OCI-M1 (cell line): ENCODE data around the gene CDYL2.

Source experiments
- DNase-seq: peaks from one replicate; lab custom pipeline; 2025; lab: John Stamatoyannopoulos, UW

CDYL2 gene

DNA sequence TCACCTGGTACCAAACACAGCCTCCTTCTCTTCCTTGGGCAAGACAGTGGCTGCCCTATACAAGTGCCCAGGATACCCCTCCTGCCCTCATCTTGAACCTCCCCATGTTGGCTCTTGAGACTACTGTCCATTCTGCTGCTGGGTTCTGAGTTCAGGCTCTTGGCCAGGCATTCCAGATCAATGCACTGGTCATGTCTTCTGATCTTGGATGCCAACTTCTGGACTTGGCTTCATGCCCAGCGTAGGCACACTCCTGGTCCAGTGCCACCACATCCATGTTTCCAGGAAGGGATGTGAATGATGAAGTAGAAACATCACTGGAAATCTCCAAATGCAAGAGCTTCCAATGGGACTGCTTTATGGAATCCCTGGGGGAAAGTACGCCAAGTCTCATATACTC, 212.1 kb downstream of the CDYL2 start:
- no peak for DNase-seq

DNA sequence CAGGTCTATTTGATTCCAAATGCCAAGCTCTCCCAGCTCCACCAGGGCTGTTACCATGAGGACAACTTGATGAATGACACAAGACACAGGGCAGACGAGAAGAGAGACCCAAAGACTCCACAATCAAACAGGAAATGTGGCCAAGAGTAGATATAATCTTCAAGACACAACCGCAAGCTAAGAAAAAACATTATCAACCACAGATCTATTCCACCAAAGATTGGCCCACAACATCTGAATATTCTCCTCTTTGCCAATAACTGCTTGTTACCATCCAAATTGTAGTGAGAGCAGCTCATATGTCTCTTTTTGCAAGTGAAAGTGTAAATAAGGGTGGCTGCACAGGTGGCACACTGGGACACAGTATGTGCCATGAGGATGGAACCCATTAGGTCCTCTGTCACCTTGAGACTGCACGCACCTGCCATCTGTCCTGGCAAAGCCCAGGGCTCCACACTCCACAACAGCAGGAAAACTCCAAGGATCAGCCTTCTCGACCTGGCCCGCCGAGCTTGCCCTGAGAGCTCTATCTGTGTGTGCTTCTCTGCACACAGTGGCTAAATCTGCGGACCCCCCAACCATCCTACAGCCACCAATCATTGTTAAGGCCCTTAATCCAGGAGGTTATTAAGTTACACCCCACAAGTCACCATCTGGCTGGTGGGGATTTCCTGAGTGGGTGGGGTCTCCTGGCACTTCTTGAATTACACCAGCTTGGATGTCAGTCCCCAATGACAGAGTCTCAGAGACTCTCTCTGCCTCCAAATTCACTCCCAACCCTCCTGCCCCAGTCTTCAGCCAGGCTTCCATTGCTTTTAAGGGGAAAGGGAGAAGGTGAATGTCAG, 213.1 kb downstream of the CDYL2 start:
- no peak for DNase-seq

DNA sequence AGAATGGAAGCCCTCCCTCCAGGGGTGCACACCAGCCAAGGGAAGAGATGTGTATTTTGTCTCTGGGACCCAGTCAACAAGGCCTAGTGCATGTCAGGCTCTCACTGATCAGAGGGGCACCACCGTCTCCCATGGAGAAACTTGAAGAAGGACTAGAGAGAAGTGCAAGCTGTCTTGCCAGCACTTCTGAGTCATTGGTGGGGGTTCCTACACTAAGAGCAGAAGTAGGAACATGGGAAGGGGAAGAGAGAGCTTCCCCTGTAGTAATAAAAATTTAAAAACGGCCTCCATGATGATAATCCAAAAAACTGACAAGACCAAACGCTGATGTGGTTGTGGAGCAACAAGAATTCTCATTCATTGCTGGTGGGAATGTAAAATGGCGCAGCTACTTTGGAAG, 217.3 kb downstream of the CDYL2 start:
- DNase-seq, result no peak

DNA sequence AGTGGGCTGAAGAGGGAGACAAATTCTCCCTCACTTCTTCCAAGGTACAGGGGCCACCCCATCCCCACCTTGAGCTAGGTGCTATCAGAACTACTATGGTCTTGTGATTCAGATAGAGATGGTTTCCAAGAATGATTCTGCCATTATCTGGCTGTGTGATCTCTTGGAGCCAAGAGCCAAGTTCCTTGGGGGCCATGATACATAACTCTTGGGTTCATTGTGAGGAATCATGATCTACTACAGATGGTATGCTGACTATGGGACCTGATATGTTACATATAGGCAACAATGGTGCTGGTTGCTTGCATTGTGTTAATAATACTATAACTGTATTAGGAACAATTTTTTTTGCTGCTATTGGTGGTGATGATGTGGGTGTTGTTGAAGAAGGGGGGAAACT, 217.9 kb downstream of the CDYL2 start:
- no peak for DNase-seq

DNA sequence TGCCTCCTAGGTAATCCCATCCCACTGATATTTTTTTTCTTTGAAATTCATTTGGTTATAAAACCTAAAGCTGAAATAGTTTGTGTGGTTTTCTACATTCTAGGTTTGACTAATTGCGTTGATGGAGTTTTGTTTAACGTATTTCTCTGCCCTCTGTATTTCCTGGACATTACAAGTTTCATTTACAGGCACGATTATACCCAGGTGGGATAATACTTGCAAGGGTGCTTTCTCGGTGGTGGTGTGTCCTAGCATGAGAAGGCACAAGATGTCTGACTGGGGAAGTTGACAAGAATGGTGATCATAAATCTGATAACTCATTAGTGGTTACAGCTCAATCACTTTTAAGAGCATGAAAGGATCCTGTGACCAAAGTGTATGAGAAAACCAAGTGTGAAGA, 218.6 kb downstream of the CDYL2 start:
- DNase-seq, result no peak

DNA sequence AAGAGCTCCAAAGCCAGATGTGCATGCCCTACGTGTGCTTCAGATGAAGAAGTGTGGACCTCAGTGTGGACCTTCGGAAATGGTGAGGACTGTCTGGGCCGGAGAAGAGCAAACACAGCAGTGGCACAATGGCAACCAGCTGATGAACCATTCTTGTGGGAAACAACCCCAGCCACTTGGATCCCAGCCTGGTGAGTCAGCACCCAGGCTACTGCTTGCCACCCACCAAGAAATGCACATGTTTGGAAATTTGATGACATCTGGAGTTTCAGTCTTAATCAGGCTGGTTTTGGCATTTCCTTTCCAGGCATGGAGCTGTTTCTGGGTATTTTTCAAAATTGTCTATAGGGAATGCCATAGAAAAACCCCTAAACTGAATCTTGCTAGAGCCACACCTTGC, 220.9 kb downstream of the CDYL2 start:
- DNase-seq, result no peak

DNA sequence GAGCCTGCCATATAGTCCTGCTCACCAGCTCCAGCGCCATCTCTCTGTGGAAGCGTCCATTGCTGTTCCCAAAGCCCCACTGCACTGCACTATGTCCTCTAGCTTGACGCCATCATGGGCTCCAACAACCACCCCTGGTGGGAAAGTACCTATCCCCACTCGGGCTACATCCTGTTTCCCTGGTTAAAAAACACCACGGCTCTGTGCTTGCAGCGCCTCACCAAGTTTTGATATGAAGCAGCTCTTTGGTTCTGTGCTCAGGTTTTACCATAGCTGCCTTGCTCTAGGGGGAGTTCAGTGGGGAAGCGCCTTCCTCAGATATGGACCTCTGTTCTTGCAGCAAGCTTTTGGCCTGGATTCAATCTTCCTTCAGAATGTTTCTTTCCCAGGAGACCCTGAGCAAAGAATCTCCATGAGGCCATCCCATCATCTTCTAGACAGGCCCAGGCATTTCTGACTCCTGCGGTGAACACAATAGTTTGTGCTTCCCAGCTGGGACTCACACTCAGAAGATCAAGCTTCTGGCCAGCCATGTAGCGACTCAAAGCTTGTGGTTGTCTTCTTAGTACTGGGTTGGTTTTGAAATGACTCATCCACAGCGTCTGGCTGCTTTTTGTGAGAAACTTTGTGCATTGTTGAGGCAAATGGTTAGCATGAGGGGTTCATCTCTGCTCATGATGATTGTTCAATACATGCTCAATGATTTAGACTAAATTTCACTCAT, 224.1 kb downstream of the CDYL2 start:
- no peak for DNase-seq

DNA sequence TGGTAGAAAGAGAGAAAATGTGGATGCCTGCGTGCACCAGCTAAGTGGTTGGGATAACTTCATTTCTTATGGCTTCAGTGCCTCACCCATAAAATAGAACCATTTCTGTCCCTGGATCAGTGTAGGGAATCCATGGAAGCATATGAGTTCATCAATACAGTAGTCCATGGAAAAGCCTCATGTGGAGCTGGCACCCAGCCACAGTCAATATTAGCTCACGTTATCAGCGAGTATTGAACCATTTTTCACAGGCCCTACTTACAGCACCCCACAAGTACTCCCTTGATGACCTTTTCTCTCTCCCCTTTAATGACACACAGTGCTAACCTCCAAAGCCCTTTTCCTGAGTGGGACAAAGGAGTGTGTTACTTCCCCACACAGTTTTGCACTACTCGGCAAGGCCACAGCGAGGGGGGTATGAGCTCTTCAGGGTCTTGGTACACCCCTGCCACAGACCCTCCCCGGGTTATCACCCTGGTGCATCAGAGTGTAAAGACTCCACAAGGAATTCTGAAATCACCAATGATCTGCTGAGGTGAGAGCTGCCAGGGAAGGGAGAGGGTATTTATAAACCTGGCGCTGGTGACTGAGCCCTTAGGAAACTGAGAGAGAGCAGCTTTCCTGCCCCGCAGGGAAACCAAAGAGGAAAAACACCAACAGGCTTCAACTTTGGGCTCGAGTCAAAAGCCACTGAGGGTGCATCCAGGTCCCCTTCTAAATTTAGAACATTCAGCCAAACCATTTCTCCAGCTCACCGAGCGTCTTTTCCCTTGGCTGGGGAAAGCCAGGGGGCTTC, 226.7 kb downstream of the CDYL2 start:
- DNase-seq, result no peak

DNA sequence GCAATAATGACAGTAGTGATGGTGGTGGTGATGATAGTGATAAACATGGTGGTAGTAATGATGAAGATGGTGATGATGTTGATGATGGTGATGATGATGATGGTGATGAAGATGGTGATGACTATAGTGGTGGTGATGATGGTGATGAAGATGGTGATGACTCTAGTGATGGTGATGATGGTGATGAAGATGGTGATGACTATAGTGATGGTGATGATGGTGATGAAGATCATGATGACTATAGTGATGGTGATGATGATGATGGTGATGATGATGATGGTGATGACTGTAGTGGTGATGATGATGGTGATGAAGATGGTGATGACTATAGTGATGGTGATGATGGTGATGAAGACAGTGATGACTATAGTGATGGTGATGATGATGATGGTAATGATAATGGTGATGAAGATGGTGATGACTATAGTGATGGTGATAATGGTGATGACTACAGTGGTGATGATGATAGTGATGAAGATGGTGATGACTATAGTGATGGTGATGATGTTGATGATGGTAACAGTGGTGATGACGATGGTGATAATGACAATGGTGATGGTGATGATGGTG, 228.0 kb downstream of the CDYL2 start:
- no peak for DNase-seq

DNA sequence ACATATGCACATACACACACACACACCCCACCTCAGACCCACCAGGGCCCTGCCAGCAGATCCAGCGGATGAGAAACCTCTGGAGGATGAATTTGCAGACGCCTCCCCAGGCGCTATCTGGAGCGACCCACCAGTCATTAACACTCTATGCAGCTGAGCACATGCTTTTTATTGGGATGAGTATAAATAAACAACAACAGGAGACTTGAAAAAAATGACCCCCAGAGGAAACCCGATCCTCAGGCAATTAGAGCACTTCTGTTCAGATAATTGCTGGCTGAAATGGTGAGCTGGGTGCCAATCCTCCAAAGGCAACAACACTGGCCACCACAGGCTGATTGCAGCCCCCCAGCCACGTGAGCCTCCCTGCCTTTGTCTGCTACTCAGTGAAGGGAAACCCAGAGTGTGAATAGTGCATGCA, 230.7 kb downstream of the CDYL2 start:
- no peak for DNase-seq

DNA sequence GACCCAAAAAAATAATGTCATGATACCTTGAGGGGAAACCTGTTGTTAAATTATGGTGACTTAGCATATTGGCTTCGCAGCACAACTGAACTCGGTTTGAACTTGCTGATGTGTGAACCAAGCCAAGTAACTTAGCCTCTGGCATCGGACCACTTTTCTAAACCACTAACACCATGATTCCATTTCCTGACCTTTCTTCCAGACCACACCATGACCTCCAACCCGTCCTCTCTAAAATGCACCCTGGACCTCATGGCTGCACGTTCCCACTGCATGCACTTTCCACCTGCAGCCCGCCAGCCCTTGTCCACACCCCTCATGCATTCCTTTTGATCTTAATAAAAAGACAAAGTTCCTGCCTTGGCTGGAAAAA, 234.3 kb downstream of the CDYL2 start:
- no peak for DNase-seq

DNA sequence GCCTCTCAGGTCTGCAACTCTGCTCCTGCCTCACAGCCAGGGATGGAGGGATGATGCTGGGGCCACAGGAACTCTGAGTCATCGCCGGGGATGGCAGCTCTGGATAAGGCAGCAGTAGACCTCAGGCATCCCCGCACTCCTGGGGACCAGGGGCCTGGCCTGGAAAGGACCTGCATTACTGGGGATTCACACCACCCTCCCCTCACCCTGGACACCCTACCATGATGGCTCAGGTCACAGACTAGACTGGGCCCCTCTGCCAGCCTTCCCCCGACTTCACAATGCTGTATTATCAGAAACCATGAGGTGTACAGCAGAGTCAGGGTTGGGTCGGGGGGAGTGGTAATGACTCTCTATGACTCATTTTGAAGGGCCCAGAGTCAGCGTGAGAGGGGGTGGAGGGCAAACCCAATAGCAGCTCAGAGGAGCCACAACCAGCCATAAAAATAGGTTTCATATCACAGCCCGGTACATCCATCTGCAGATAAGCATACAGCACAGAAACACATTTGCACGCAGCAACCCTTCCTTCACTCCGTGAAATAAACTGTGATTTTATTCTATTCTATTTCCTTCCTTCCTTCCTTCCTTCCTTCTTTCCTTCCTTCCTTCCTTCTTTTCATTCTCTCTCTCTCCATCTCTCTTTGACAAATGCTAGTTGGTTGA, 234.8 kb downstream of the CDYL2 start:
- DNase-seq, result no peak

DNA sequence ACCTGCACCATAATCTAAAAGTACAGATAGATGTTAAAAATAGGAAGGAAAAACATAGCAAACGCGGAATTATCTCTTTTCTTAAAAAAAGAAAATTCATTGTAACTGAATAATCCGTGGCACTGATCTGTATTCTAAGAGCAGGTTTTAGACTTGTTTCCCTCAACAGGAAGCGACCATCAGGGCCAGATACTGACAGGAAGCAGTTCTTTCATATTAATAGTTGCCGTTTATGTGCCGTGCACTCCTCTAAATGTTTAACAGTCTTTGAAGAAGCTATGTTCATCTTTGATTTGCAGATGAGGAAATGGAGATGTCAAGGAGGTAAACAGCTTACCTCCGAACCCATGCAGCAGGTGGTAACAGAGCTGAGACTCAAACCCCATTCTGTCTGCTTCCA, 240.0 kb downstream of the CDYL2 start:
- no peak for DNase-seq

DNA sequence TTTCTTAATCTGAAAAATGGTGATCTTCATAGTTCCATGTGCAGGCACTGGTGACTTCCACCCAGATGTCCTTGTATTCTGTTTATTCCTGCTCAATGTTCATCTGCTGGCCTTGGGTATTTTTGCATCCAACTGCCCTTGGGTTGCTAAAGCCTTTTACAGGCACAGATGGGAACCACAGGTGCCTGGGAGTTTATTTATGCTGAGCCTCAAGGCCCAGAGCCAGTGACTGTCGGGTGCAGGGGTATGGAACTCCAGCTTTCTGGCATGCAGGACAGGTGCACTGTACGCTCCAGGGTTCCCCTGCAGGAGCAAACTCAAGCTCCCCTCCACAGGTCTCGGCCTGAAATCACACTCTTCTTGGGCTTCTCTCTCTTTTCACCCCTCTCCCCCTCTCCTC, 241.3 kb downstream of the CDYL2 start:
- DNase-seq, result no peak

DNA sequence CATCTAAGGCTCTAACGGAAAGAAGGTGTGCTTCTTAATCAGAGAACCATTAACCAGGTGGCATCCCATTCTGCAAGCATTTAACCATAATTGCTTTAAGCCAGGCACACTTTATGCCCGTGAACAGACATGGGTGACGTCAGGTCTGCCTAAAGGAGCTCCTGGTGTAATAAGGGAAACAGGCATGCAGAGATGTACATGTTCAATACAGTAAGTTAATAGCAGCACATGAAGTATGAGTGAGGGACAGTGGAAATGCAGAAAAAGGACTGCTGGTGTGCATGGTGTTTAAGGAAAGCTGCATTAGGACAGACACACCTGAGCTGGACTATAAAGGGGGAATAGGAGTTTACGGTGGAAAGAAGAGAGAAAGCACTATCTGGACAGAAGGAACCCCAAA, 245.0 kb downstream of the CDYL2 start:
- no peak for DNase-seq

DNA sequence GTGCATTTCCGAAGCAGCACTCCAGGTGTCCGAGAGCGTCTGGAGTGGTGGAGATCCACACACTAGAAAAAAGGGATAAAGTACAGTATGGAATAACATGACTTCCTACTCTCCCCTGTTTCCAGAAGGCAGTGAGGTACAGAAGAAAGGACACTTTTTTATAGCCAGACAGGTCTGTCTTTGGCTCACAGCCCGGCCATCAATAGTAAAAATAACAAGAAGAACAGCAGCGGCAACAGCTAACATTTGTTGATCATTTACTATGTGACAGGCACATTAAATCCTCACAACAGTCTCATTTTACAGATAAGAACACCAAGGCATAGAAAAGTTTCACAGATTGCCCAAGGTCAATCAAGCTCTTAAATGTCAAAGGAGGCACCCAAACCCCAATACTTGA, 247.4 kb downstream of the CDYL2 start:
- DNase-seq, result no peak

DNA sequence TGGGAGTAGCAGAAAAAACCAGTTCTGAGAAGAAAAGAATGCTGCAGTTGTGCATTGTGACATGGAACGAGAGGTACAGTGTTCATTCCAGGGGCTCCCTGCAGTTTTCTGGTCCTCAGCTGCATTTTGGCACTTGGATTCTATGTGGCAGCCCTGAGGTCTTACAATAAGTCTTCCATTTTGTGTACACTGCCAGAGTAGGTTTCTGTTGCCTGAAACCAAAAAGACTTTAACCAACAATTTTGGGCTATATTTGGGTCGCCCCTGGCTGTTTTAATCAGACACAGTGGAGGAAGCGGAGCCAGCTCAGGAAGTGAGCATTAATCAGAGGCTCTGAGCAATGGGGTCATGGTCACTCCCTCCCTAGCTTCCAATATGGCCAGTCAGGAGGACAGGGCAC, 247.9 kb downstream of the CDYL2 start:
- no peak for DNase-seq

DNA sequence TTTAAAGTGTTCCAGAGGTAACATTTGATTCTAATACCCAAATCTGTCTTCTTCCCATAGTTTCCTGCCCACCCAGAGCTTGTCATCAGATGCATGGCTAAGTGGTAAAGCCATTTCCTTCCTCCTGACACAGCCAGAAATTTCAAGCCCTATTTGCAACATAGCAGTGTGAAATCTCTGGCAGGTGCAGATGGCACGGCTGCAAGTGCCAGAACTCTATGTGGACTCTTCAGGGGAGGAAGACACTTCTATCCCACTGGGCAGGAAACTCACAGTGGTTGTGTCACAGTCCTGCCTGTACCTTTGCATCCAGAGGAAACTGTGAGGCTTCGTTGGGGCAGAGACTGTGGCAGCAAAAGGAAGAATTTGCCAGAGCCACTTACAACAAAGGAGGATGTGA, 250.4 kb downstream of the CDYL2 start:
- no peak for DNase-seq

DNA sequence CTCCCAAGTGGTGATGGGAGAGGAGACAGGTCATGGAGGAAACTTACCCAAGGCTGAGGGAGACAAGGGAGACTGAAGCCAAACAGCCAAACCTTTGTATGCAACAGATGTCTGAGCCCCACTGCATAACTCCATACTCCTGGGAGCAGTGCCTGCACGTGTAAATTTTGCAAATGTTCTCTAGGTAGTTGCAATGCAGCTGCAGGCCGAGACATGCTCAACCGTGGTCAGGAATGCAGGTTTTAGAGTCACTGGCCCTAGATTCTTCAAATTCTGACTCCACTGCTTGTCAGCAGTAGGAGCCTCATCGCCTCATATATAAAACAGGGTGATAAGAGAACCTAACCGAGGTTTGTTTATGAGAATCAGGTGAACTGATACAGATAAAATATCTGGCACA, 252.1 kb downstream of the CDYL2 start:
- DNase-seq, result no peak
